Measurements from ENCODE around the gene KLC1. TPM values are rescaled to one million over a fixed set of nuclear protein-coding genes. Genes with fewer than 3 reads are reported as not detected.

Gene KLC1
- total and polyA plus RNA-seq, 2 donors (not counting 1 experiment from before 2014, with no cell fraction given), result 102 to 243 TPM

GRCh38 chr14:103625356-103626095, 3.5 kb upstream of the KLC1 start:
- Histone ChIP-seq H3K4me2 (replicated peaks; ENCODE audit: low read depth, low read length, poor library complexity, severe bottlenecking) (peak overlapping the region; percentile 74), H4K20me1 (ENCODE audit: control insufficient read depth, insufficient read depth, low read length, poor library complexity, severe bottlenecking) (peaks cover 9% of the 10 kb centered on the region), H3K4me3 (ENCODE audit: control extremely low read depth in 1 of 5, extremely low read depth in 1 of 5, insufficient read depth in 1 of 5, low read depth in 2 of 5, low read length in 4 of 5) (peak overlapping the region in 4 of 5 experiments; percentile 2 to 51 (median 28)), H3K27me3 (replicated peaks in 1 of 4; ENCODE audit: control extremely low read depth in 1 of 4, control insufficient read depth in 3 of 4, insufficient read depth in 4 of 4, low read length in 3 of 4) (no peaks in the 10 kb centered on the region), H3K9me3 (ENCODE audit: control extremely low read depth in 1 of 3, control insufficient read depth in 2 of 3, insufficient read depth in 1 of 3, low read length in 2 of 3) (no peaks in the 10 kb centered on the region), H2AFZ (ENCODE audit: insufficient read depth, low read depth, low read length, poor library complexity, severe bottlenecking) (peak overlapping the region; percentile 64), H3K4me1 (ENCODE audit: control insufficient read depth in 2 of 2, insufficient read depth in 2 of 2, low read length in 2 of 2) (peaks cover 46 to 51% of the 10 kb centered on the region in 2 donors), H3K27ac (ENCODE audit: low read length in 2 of 2) (peak overlapping the region in 1 of 2 donors; percentile 20), H3K79me2 (ENCODE audit: control insufficient read depth, insufficient read depth, low read length) (peaks cover 24% of the 10 kb centered on the region), H3K36me3 (replicated peaks in 1 of 2; ENCODE audit: control extremely low read depth in 1 of 2, control insufficient read depth in 1 of 2, extremely low read depth in 1 of 2, insufficient read depth in 2 of 2, low read length in 1 of 2) (no peaks in the 10 kb centered on the region), H3K9ac (ENCODE audit: low read length) (peak overlapping the region; percentile 48)
- 14% methylated on average over 8 of the region's 11 CpGs for WGBS (ENCODE audit: insufficient coverage)
- intact Hi-C loops (cut with micrococcal nuclease), result loop anchor here (5.0 kb wide), 2 partner anchors 72 to 238 kb away; partner anchors contain the start of gene MARK3
- H3K27me3 Mint-ChIP-seq, result no peaks in the 10 kb centered on the region
- ATAC-seq (ENCODE audit: low read depth), result peak; percentile 29
- TF ChIP-seq EZH2 (IDR thresholded peaks at IDR 0.05; ENCODE audit: borderline replicate concordance, insufficient read depth, low read depth, low read length, poor library complexity, severe bottlenecking) (no peak), CTCF (IDR thresholded peaks at IDR 0.05) (no peak)
- H3K4me3 Mint-ChIP-seq, result peak overlapping the region; percentile 79
- no peaks in the 10 kb centered on the region for H3K9me3 Mint-ChIP-seq (ENCODE audit: insufficient read depth)
- ChIA-PET POLR2A (interaction anchor here (0.6 kb wide), 1 partner anchor 245 kb away, joined by 3 read pairs; no protein-coding TSS in a partner anchor), CTCF (no interaction called here)
- peak; percentile 69 for DNase-seq
- H3K4me1 Mint-ChIP-seq, result peaks cover 52% of the 10 kb centered on the region
- peak overlapping the region; percentile 65 for H3K27ac Mint-ChIP-seq

Measured in B cell (primary cell).